Measurements from ENCODE around the gene MTUS2.

GRCh38 chr13:29497137-29497654, 677.1 kb downstream of the MTUS2 start:
- TF ChIP-seq CTCF (IDR thresholded peaks at IDR 0.05; ENCODE audit: extremely low read depth in 1 of 2, insufficient read depth in 1 of 2, low read depth in 1 of 2, low read length in 2 of 2) (no peak), JUN (IDR thresholded peaks at IDR 0.05; ENCODE audit: borderline replicate concordance, insufficient read depth, insufficient read length, low read depth) (no peak), POLR2A (IDR thresholded peaks at IDR 0.05; ENCODE audit: low read depth, low read length) (no peak), POLR2AphosphoS5 (IDR thresholded peaks at IDR 0.05; ENCODE audit: insufficient read depth, low read depth, low read length) (no peak), MAX (IDR thresholded peaks at IDR 0.05; ENCODE audit: insufficient read depth, insufficient read length) (no peak), GATA2 (IDR thresholded peaks at IDR 0.05; ENCODE audit: insufficient read depth, insufficient read length, low read depth, low read length) (no peak), MYC (IDR thresholded peaks at IDR 0.05; ENCODE audit: low read depth, low read length) (no peak), EZH2 (IDR thresholded peaks at IDR 0.05; ENCODE audit: borderline replicate concordance, low read depth, low read length, severe bottlenecking) (no peak), FOS (IDR thresholded peaks at IDR 0.05; ENCODE audit: borderline replicate concordance, insufficient read depth, low read length) (no peak)
